NCI-H187 (cell line): ENCODE measurements around the gene TMEM273.

Experiments
- DNase-seq, 2 experiments: peaks; one replicate each; lab custom pipeline; 2025; lab: John Stamatoyannopoulos, UW

The TMEM273 gene

GRCh38 chr10:49115796-49116508 lies 72.2 kb downstream of the TMEM273 start:
- DNase-seq: no peak

GRCh38 chr10:49115015-49115795 lies 73.0 kb downstream of the TMEM273 start, which contains the start of gene VSTM4:
Gene VSTM4 (minus strand): TSS chr10:49115522. CDS start chr10:49115485, 37 bp downstream.
- DNase-seq: no peak

DNA sequence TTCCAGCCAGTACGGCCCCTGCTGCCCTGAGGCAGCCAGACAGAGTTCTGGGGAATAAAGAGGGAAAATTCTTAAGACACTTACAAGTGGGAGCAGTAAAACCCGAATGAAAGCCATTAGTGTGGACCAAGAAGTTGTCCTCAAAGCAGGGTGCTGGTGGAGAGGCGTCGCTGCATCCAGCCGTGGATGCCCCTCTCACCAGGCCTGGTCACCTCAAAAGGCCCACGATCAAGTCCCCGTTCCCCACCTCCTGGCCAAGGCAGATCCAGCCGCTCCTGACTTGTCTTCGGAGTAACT lies 73.5 kb downstream of the TMEM273 start:
- no peak for DNase-seq

DNA sequence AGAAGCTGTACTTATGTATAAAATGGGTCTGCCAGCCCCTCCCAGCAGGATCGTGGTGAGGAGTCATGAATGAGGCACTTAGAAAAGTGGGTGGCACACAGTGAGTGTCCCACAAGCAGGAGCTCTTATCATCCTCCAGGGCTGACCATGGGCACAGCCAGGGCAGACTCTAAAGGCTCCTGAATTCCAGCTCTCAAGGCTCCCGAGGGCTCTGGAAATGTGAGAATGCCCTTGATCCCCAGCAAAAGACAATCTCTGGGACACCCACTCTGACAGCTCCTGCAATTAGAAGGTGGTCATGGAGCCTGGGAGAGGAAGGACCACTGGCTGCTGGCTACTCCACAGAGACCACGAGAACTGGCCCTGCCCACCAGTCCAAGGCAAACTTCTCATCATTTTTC lies 74.5 kb downstream of the TMEM273 start:
- no peak for DNase-seq

DNA sequence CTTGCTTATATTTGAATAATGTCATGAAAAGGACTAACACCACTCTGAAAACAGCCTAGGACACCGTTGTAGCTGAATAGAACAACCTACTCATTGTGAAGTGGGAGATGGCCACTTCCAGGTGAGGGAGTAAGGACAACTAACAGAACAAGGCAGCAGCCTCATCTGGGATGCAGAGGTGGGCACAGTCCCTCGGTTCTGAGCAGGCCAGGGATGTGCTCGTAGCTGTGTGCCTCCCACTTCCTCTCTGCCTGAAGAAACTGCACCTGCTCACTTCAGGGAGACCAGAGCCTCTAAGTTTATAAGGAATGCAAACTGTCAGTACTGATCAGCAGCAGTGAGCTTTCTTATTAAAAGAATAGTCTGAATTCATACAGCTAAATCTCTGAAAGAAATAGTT lies 75.3 kb downstream of the TMEM273 start:
- no peak for DNase-seq

DNA sequence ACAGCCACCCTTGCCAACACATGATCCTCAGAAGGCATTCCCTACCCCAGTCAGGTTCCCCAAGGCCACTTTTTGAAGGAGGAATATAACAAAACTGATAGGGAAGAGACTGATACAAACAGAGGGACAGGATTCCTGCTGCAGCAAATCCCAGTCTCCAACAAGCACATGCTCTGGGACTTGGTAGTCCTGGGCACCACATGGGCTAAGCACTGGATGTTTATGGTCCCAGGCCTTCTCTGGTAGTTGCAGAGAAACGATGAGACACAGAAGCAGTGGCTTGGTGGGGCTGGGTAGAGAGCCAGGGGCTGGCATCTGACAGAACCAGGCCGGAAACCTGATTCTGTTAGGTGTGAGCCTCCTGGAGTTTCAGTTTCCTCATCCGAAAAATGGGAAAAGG lies 76.1 kb downstream of the TMEM273 start:
- no peak for DNase-seq

GRCh38 chr10:49111320-49111698 lies 76.9 kb downstream of the TMEM273 start:
- no peak for DNase-seq

GRCh38 chr10:49110684-49111319 lies 77.4 kb downstream of the TMEM273 start:
- DNase-seq: no peak

DNA sequence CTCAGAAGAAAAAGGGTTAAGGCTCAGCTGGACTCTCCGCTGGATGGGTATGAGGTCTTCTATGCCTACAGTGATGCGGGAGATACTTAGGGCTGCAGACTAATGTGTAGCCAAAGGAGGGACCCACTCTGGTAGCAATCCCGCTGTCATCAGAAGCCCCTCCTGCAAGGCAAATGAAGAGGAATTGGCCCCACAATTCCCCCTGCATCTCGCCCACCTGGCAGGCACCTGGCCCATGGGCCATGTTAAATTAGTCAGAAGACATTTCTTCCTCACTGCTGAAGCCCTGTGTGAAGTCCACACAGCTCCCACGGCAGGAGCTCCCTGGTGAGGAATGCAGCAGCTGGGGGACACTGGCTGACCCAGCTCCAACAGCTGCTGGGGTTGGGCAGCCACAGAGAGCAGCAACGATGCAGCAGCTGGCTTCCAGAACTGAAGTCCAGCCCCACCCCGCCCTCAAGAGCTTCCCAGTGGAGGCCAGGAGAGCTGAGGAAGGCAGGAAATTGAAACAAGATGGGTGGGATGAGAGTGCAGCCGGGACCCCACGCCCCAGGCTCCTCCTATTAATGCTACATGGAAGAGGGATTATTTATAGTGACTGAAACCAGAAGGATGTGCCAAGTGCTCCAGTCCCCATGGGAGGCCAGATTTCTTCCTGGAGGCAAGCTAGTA lies 78.4 kb downstream of the TMEM273 start:
- DNase-seq: no peak

GRCh38 chr10:49108656-49109055 lies 79.5 kb downstream of the TMEM273 start:
- DNase-seq: no peak

GRCh38 chr10:49107887-49108267 lies 80.3 kb downstream of the TMEM273 start:
- DNase-seq: no peak

DNA sequence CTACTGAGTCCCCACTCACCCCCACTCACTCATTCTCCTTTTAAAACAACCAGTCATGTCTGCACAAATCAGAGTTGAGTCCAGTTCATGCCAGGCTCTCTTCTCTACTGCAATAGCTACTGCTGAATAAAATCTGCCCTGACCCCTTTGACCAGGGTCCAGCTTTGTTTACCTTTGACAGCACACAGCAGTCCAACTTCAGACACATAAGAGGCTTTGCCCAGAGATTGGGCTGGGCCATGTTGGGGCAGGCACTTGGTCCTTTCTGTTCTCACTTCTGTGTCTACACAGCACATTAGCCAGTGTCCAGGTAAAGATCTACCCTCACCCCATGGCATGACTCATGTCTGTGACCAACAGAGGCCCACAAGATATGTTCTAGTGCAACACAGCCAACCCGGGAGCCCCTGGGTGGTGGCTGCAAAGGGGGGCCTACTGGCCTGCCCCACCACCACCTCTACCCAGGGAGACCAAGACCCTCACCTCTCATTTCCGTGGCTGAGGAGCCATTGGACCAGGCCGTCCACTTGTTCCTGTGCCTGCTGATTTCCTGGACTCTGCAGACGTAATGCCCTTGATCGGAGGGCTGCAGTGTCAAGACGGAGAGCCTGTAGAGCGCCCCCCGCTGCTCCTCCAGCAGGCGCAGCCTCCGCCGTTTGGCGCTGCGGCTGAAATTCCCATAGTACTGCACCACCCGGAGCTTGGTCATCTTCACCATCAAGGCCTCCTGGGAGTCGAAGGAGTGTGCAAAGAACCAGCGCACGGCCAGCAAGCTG lies 80.9 kb downstream of the TMEM273 start:
- no peak for DNase-seq

GRCh38 chr10:49106451-49106850 lies 81.7 kb downstream of the TMEM273 start:
- DNase-seq: no peak

GRCh38 chr10:49105076-49105475 lies 83.1 kb downstream of the TMEM273 start:
- DNase-seq: no peak
